Psoas muscle (tissue), 8 donors: ENCODE results near the gene MAST4. TPM values are rescaled to one million over a fixed set of nuclear protein-coding genes. Genes with fewer than 3 reads are reported as not detected.
"Not testable (repeated sequence)": the region's sequence is repeated elsewhere in the genome, so short reads cannot be mapped to it uniquely, and the experiment has no call there.

Experiments used
- ATAC-seq, 4 donors: fragments of 200-7000 bp; cut with Tn5 transposase; one replicate each; pipeline ENCODE4 v1.9.1; 2020; ENCODE audit warnings: moderate library complexity in 3 of 4, mild to moderate bottlenecking in 2 of 4
- DNase-seq, 2 donors: peaks; one replicate each; pipeline ENCODE4 v3.0.0-alpha.2; 2020
- H3K27ac ChIP-seq: fragments of 200-600 bp; one replicate; pipeline ENCODE4 v1.8.0; 2022
- H3K27me3 ChIP-seq, 3 donors: fragments of 200-600 bp in 1 of 3; one replicate each; pipeline versions ENCODE4 v1.6.1 to v1.8.0; 2013 to 2022; ENCODE audit warnings: low read length in 2 of 3, mild to moderate bottlenecking in 2 of 3, moderate library complexity in 1 of 3; ENCODE audit not compliant: insufficient read depth in 3 of 3
- H3K36me3 ChIP-seq, 2 donors: fragments of 200-600 bp in 1 of 2; one replicate each; pipeline versions ENCODE4 v1.6.1 to v1.8.0; 2013 to 2022; ENCODE audit warnings: low read depth in 1 of 2, mild to moderate bottlenecking in 1 of 2, moderate library complexity in 1 of 2; ENCODE audit not compliant: insufficient read depth in 1 of 2
- H3K4me1 ChIP-seq: fragments of 200-600 bp; one replicate; pipeline ENCODE4 v1.8.0; 2022
- H3K4me3 ChIP-seq: fragments of 200-600 bp; one replicate; pipeline ENCODE4 v1.8.0; 2022; ENCODE audit warnings: mild to moderate bottlenecking
- H3K9me3 ChIP-seq: fragments of 200-600 bp; one replicate; pipeline ENCODE4 v1.8.0; 2022
- WGBS, 3 donors: extraction: QIAGEN DNeasy Blood & Tissue Kit; methylation state at CpG; one replicate each; pipeline versions ENCODE4 v1.1.6 to v1.1.7; 2013; 5-methylcytosine and 5-hydroxymethylcytosine counted together
- intact Hi-C, 2 donors: fragments of 100-400 bp; cut with DNase I; formaldehyde crosslinking; loops; one replicate each; pipeline versions ENCODE4 v1.11.0 to v1.14.2; 2022
- polyA plus RNA-seq, 3 donors: library from polyadenylated mRNA; stranded (reverse); fragments of 200-250 nt; gene quantifications; one replicate each; pipeline ENCODE4 v1.2.3, GENCODE V29; 2013
- total RNA-seq, 4 donors: library from RNA; stranded (reverse); fragmentation: NEBNext Ultra II Directional in 2 of 4; extraction: Animal tissue kit (Norgen Biotek cat#: 25700) in 2 of 4; gene quantifications; one replicate each; pipeline versions ENCODE4 v1.2.1 to v1.2.4, GENCODE V29; 2021 to 2023
- TF ChIP-seq, protein P1 (sequence below): fragments of 200-600 bp; IDR thresholded peaks from one replicate; pipeline ENCODE4 v1.8.0; 2022; ENCODE audit warnings: antibody characterized with exemption
- donor health status: healthy with polysubstance abuse.
- donor health status: DM: no; HTN: no; CAD: no; lungs with moderate emphysema.
- donor health status: Bipolar disorder and iron deficiency.
- donor health status: healthy.
- donor health status: DM: yes; HTN: yes; CAD: no.
- donor health status: DM: no; HTN: no; CAD: no.
- donor health status: DM: no; HTN: no; CAD: no.
- donor health status: DM: yes; HTN: yes; CAD: no.

The MAST4 gene
- total and polyA plus RNA-seq, 7 donors: 3.2 to 123 (median 12.1) TPM

DNA sequence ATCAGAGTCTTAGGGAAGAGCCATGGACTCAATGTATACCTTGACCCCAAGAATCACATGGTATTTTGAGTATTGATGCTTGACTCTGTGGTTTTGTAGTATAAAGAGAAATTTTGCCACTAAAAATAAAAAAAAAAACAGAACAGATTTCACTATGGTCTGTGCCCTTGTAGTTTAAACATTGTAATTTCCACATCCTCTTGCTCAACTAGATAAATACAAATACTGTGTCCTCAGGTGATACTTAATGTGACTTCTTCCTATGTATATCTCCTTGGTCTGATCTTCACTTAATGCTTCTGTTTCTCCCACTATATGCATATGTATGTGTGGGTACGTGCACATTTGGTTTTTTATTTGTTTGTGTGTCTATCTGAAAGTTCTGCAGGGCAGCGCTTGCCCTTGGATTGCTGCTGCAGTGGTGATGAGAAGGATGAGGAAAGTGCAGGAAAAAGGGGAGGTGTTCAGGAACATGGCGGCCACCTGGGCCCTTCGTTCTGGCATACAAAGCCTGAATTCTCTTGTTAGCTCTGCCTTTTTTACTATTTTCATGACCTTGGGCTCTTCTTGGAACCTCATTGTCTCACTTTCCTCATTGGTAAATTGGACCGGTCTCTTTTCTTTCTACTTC, 222.2 kb downstream of the MAST4 start:
- ATAC-seq (no peak), DNase-seq (no peak)
- Histone ChIP-seq H3K4me1 (no peaks in the 10 kb centered on the region), H3K27ac (no peak overlapping the region), H3K36me3 (no peaks in the 10 kb centered on the region), H3K27me3 (no peaks in the 10 kb centered on the region), H3K4me3 (no peak overlapping the region), H3K9me3 (no peaks in the 10 kb centered on the region)
- TF ChIP-seq, protein P1, sequence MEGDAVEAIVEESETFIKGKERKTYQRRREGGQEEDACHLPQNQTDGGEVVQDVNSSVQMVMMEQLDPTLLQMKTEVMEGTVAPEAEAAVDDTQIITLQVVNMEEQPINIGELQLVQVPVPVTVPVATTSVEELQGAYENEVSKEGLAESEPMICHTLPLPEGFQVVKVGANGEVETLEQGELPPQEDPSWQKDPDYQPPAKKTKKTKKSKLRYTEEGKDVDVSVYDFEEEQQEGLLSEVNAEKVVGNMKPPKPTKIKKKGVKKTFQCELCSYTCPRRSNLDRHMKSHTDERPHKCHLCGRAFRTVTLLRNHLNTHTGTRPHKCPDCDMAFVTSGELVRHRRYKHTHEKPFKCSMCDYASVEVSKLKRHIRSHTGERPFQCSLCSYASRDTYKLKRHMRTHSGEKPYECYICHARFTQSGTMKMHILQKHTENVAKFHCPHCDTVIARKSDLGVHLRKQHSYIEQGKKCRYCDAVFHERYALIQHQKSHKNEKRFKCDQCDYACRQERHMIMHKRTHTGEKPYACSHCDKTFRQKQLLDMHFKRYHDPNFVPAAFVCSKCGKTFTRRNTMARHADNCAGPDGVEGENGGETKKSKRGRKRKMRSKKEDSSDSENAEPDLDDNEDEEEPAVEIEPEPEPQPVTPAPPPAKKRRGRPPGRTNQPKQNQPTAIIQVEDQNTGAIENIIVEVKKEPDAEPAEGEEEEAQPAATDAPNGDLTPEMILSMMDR: no peak
- intact Hi-C loops: no loop called here
- WGBS, 3 donors: 91 to 97% (median 93%) methylated on average over 5 of the region's 5 CpGs

DNA sequence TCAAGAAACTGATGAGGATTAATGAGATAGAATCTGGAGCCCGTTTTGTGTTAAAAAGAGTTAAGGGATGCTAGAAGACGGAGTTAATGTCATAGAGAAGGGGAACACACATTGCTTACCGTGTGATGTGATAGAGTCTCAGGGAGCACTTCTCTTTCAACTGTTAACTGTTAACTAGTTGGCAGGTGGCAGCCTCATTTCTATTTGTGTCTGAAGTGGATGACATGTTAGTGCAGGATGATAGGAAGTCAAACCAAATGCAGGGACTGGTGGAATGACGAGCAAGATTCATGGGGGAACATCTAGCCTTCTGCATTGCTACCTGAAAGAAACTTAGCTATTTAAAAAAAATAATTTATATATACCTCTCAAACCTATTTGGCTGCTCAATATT, 222.7 kb downstream of the MAST4 start:
- intact Hi-C loops: no loop called here
- 80 to 82% (median 82%) methylated on average over 4 of the region's 4 CpGs for WGBS, 3 donors
- DNase-seq (no peak), ATAC-seq (no peak)
- TF ChIP-seq, protein P1: no peak
- H3K9me3 ChIP-seq: no peaks in the 10 kb centered on the region
- no peak overlapping the region for H3K27ac ChIP-seq
- H3K36me3 ChIP-seq: no peaks in the 10 kb centered on the region
- H3K4me3 ChIP-seq: no peak overlapping the region
- no peaks in the 10 kb centered on the region for H3K4me1 ChIP-seq
- H3K27me3 ChIP-seq: no peaks in the 10 kb centered on the region

DNA sequence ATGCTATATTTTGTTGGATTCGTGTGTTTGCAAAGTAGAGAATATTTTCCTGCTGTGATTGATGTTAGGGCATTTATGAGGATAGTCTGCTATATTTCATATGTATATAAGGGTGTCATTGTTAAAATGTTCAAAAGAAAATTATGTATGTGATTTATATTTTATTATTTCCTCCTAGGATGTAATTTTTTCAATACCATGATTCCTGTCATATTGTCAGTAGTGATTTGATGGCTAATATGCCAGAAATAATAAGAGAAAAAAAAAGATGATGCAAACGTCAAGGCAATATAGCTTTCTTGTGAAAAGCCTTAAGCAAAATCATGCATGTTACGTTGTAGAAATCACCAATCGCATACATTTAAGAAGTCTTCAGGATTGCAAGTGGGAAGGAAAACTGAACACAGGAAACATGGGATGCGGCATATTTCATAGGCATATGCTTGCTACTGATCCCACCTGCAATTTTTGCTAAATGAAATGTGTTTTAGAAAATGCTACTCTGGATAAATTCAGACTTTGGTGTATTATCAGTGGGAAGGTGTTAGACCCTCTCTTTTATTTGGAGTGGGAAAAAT, 224.5 kb downstream of the MAST4 start:
- WGBS, 3 donors: 92 to 94% (median 92%) methylated on average over 5 of the region's 5 CpGs
- TF ChIP-seq, protein P1: no peak

DNA sequence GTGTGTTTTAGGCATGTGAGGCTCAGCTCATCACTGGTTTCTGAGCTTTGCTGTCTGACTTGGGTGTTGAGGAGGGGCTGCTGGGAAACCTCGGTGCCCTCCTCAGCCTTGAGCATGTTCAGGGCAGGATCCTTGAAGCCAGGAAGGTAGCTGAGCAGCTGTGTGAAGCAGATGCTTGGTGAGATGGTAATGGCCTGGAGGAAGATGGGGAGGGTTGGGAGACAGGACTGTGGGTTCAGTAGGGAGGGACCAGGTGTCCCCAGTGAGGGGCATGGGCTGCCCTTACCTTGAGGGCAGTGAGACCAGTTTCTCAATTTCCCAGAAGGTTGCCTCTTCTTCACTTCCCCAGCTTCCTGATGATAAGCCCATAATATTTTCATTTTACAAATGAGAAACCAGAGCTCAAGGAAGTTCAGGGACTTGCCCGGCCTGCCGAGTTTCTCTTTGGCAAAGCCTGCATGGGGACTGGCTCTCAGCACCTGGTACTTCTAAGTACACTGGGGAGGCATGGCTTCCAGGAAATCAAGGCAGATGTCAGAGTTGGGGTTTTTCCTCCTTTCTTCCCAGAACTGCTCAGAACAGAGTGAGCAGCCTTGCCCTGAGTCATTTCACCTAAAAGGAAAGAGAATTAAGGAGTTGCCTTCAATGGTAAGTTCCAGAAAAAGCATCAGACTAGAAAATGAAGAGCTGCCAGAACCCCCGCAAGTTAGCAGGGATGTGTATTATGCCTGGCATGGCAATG, 225.7 kb downstream of the MAST4 start:
- Histone ChIP-seq H3K4me3 (no peak overlapping the region), H3K36me3 (no peaks in the 10 kb centered on the region), H3K27me3 (no peaks in the 10 kb centered on the region), H3K27ac (no peak overlapping the region), H3K9me3 (no peaks in the 10 kb centered on the region), H3K4me1 (no peaks in the 10 kb centered on the region)
- DNase-seq: no peak
- ATAC-seq: no peak
- intact Hi-C loops: no loop called here
- TF ChIP-seq, protein P1: no peak
- 58 to 63% (median 62%) methylated on average over 4 of the region's 4 CpGs for WGBS, 3 donors

More for the DNA sequence above, 224.5 kb downstream of the MAST4 start:
- no peak for ATAC-seq
- Histone ChIP-seq H3K36me3 (no peaks in the 10 kb centered on the region), H3K4me1 (no peaks in the 10 kb centered on the region), H3K9me3 (no peaks in the 10 kb centered on the region), H3K27me3 (no peaks in the 10 kb centered on the region), H3K4me3 (no peak overlapping the region), H3K27ac (no peak overlapping the region)
- intact Hi-C loops: no loop called here
- DNase-seq: no peak

DNA sequence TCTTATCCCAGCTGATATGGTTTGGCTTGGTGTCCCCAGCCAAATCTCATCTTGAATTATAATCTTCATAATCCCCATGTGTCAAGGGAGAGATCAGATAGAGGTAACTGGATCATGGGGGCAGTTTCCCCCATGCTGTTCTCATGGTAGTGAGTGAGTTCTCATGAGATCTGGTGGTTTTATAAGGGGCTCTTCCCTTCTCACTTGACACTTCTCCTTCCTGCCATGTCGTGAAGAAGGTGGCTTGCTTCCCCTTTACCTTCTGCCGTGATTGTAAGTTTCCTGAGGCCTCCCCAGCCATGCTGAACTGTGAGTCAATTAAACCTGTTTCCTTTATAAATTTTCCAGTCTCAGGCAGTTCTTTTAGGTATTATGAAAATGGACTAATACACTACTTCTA, 226.7 kb downstream of the MAST4 start:
- H3K27ac ChIP-seq, intact Hi-C loops, H3K4me1 ChIP-seq, H3K9me3 ChIP-seq, ATAC-seq, H3K36me3 ChIP-seq, DNase-seq, H3K27me3 ChIP-seq, H3K4me3 ChIP-seq: not testable (repeated sequence)
- WGBS, 3 donors: 76 to 81% (median 78%) methylated on average over 2 of the region's 2 CpGs
